ENCODE results near the gene ZNF462. TPM values are rescaled to one million over a fixed set of nuclear protein-coding genes. Genes with fewer than 3 reads are reported as not detected.

ZNF462 gene
- total RNA-seq, 1 donor from 2014 or later: 103 TPM

DNA sequence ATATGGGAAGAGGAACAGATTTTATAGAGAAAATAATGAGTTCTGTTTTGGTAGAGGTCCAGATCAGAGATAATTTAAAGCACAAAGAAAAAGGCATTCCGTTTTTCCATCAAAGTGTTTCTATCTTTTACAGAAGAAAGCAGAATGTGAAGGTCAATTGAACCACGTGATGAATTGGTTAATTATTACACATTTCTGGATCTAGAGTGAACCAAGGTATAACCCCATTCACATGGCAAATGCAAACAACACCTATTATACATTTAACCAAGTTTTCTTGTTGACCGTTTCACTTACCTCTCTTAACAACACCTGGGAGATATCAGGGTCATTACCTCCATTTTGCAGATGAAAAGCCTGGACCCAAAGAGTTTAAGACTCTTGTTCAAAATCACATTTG, 34.9 kb upstream of the ZNF462 start:
- peaks cover 7% of the 10 kb centered on the region for H3K4me1 Mint-ChIP-seq (ENCODE audit: low read depth)
- H3K9me3 Mint-ChIP-seq (ENCODE audit: low read depth): peaks cover 5% of the 10 kb centered on the region
- TF ChIP-seq, protein P1, sequence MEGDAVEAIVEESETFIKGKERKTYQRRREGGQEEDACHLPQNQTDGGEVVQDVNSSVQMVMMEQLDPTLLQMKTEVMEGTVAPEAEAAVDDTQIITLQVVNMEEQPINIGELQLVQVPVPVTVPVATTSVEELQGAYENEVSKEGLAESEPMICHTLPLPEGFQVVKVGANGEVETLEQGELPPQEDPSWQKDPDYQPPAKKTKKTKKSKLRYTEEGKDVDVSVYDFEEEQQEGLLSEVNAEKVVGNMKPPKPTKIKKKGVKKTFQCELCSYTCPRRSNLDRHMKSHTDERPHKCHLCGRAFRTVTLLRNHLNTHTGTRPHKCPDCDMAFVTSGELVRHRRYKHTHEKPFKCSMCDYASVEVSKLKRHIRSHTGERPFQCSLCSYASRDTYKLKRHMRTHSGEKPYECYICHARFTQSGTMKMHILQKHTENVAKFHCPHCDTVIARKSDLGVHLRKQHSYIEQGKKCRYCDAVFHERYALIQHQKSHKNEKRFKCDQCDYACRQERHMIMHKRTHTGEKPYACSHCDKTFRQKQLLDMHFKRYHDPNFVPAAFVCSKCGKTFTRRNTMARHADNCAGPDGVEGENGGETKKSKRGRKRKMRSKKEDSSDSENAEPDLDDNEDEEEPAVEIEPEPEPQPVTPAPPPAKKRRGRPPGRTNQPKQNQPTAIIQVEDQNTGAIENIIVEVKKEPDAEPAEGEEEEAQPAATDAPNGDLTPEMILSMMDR (IDR thresholded peaks at IDR 0.05; ENCODE audit: unreplicated experiment): no peak
- no peaks in the 10 kb centered on the region for H3K36me3 Mint-ChIP-seq (ENCODE audit: insufficient read depth)
- no peak overlapping the region for H3K27ac Mint-ChIP-seq
- no peak for DNase-seq (ENCODE audit: low spot score, unreplicated experiment)
- no peaks in the 10 kb centered on the region for H3K27me3 Mint-ChIP-seq
- no peak overlapping the region for H3K4me3 Mint-ChIP-seq (ENCODE audit: low read depth)

DNA sequence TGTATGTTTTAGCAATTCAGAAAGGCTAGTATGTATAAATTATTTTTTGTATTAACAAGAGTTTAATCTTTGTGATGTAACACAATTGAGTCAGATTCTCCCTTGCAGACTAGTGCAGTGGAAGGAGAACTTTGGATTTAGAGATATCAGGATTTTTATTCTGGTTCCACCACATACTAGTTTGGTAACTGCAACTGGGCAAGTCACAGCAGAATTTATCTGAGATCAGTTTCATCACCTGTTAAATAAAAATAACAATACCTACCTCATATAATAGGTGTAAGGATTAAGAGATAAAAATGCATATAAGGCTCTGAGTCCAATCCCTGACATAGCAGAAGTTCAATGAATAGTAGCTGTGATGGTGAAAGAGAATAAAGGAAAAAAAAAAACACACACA, 34.0 kb upstream of the ZNF462 start:
- no peak for DNase-seq (ENCODE audit: low spot score, unreplicated experiment)
- peaks cover 7% of the 10 kb centered on the region for H3K4me1 Mint-ChIP-seq (ENCODE audit: low read depth)
- TF ChIP-seq, protein P1 (IDR thresholded peaks at IDR 0.05; ENCODE audit: unreplicated experiment): no peak
- no peak overlapping the region for H3K4me3 Mint-ChIP-seq (ENCODE audit: low read depth)
- H3K9me3 Mint-ChIP-seq (ENCODE audit: low read depth): peaks cover 11% of the 10 kb centered on the region
- no peaks in the 10 kb centered on the region for H3K27me3 Mint-ChIP-seq
- no peaks in the 10 kb centered on the region for H3K36me3 Mint-ChIP-seq (ENCODE audit: insufficient read depth)
- no peak overlapping the region for H3K27ac Mint-ChIP-seq

DNA sequence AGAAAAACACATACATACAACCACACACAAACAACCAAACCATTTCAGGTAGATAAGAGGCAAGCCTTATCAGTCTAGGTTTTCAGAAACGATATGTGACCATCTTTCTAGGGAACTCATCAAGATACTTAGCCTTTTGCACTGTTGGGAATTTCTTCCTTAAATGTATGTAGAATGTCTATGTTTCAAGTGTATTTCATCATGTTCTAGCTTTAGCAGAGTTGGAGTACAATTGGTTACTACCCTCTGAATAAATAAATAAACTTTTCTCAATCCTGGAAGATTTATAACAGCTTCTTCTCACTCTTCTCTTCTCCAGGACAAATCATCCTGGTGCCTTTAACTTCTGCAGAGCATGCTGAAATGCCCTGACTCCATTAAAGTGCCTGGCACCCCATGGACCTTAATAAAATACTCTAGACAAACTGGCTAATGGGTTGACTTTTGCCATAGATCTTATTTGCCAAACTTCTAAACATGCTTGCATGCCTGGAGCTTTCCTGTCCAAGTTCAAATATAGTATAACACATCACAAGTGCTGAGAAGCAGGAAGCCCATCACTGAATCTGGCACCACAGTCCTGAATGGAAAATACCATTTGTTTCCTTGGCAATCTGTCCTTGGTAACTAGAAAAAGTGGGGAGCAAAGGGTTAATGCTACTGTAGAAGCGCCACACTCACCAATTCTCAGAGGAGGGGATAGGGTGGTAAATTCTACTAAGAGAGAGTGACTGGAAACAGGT, 33.1 kb upstream of the ZNF462 start:
- H3K27ac Mint-ChIP-seq: no peak overlapping the region
- no peak for DNase-seq (ENCODE audit: low spot score, unreplicated experiment)
- TF ChIP-seq, protein P1 (IDR thresholded peaks at IDR 0.05; ENCODE audit: unreplicated experiment): no peak
- peaks cover 11% of the 10 kb centered on the region for H3K9me3 Mint-ChIP-seq (ENCODE audit: low read depth)
- peaks cover 7% of the 10 kb centered on the region for H3K4me1 Mint-ChIP-seq (ENCODE audit: low read depth)
- no peak overlapping the region for H3K4me3 Mint-ChIP-seq (ENCODE audit: low read depth)
- H3K27me3 Mint-ChIP-seq: no peaks in the 10 kb centered on the region
- H3K36me3 Mint-ChIP-seq (ENCODE audit: insufficient read depth): no peaks in the 10 kb centered on the region

DNA sequence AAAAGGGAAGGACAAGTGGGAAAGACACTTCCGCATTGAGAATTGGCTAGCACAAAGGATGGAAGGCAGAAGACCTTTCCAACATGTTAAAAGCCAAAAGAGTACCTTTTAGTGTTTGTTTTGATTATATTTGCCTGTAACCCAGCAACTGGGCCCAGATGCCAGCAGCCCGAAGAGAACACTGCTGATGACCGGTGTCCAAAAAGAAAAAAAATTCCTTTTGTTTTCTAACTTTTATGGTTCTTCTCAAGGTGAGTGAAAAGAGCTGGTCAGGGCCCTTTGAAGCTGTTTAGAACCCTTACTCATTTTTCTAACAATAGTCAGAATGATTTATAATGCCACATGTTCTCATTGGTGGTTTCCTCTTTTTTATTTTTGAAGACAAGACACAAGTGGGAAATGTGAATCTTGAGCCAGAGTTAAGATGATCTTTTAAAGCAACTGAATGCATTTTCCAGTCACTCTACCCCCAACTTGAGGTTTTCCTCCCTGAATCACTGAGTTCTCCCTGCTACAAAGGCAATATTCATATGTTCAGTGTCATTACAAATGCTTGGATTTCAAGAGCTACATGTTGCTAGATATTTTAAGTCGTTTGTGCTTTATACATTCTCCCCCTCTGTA, 32.3 kb upstream of the ZNF462 start:
- no peaks in the 10 kb centered on the region for H3K27me3 Mint-ChIP-seq
- no peak for DNase-seq (ENCODE audit: low spot score, unreplicated experiment)
- H3K4me3 Mint-ChIP-seq (ENCODE audit: low read depth): no peak overlapping the region
- TF ChIP-seq, protein P1 (IDR thresholded peaks at IDR 0.05; ENCODE audit: unreplicated experiment): no peak
- peaks cover 11% of the 10 kb centered on the region for H3K9me3 Mint-ChIP-seq (ENCODE audit: low read depth)
- peaks cover 7% of the 10 kb centered on the region for H3K4me1 Mint-ChIP-seq (ENCODE audit: low read depth)
- H3K36me3 Mint-ChIP-seq (ENCODE audit: insufficient read depth): no peaks in the 10 kb centered on the region
- H3K27ac Mint-ChIP-seq: no peak overlapping the region

DNA sequence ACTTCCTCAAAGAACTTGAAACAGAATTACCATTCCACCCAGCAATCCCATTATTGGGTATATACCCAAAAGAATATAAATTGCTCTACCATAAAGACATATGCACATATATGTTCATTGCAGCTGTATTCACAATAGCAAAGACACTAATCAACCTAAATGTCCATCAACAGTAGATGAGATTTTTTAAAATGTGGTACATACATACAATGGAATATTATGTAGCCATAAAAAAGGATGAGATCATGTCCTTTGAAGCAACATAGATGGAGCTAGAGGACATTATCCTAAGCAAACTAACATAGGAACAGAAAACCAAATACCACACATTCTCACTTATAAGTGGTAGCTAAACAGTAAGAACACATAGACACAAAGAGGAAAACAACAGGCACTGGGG, 28.1 kb upstream of the ZNF462 start:
- Mint-ChIP-seq H3K4me1 (ENCODE audit: low read depth) (no peaks in the 10 kb centered on the region), H3K27me3 (no peaks in the 10 kb centered on the region), H3K9me3 (ENCODE audit: low read depth) (peaks cover 7% of the 10 kb centered on the region), H3K4me3 (ENCODE audit: low read depth) (no peak overlapping the region), H3K36me3 (ENCODE audit: insufficient read depth) (no peaks in the 10 kb centered on the region), H3K27ac (no peak overlapping the region)
- no peak for DNase-seq (ENCODE audit: low spot score, unreplicated experiment)
- TF ChIP-seq, protein P1 (IDR thresholded peaks at IDR 0.05; ENCODE audit: unreplicated experiment): no peak

Data from progenitor cell of endocrine pancreas (in vitro differentiated cells).